Stimulated activated CD8-positive, alpha-beta memory T cell treated with anti-CD3 and anti-CD28 coated beads, Interleukin-15, amount 100 ng/mL, for 48 hours (primary cell): Measurements from ENCODE around the gene SHISA9.

ENCODE experiments used
- DNase-seq, 2 donors: peaks; one replicate each; pipeline ENCODE4 v3.0.0-alpha.2; 2020; ENCODE audit warnings: low read depth in 2 of 2

The SHISA9 gene

GRCh38 chr16:13269359-13269758 lies 368.0 kb downstream of the SHISA9 start:
- DNase-seq, result no peak

GRCh38 chr16:13269905-13270528 lies 368.6 kb downstream of the SHISA9 start:
- DNase-seq, result no peak

- DNase-seq, result no peak
Measured at GRCh38 chr16:13270602-13271001, 369.2 kb downstream of the SHISA9 start.

GRCh38 chr16:13289515-13289914 lies 388.1 kb downstream of the SHISA9 start:
- DNase-seq, result no peak
